Mucosa of descending colon (tissue), 3 donors: Measurements from ENCODE around the gene COBL. TPM values are rescaled to one million over a fixed set of nuclear protein-coding genes. Genes with fewer than 3 reads are reported as not detected.

Experiments used
- ATAC-seq: fragments of 200-7000 bp; cut with Tn5 transposase; one replicate; pipeline ENCODE4 v1.9.1; 2020; ENCODE audit warnings: mild to moderate bottlenecking, moderate library complexity
- DNase-seq, 3 donors: peaks; one replicate each; pipeline ENCODE4 v3.0.0-alpha.2; 2020
- H3K36me3 ChIP-seq: fragments of 200-600 bp; one replicate; pipeline ENCODE4 v1.8.0; 2021; ENCODE audit warnings: low read depth, mild to moderate bottlenecking
- H3K4me1 ChIP-seq: fragments of 200-600 bp; one replicate; pipeline ENCODE4 v1.8.0; 2021; ENCODE audit warnings: low read depth, mild to moderate bottlenecking
- H3K4me3 ChIP-seq: fragments of 200-600 bp; one replicate; pipeline ENCODE4 v1.8.0; 2021; ENCODE audit warnings: mild to moderate bottlenecking
- H3K9me3 ChIP-seq: fragments of 200-600 bp; one replicate; pipeline ENCODE4 v1.8.0; 2021; ENCODE audit warnings: mild to moderate bottlenecking
- CTCF ChIP-seq: fragments of 200-600 bp; IDR thresholded peaks from one replicate; pipeline ENCODE4 v1.8.0; 2022; ENCODE audit warnings: antibody characterized with exemption, mild to moderate bottlenecking
- intact Hi-C, 2 donors: fragments of 100-400 bp; cut with DNase I in 1 of 2; cut with micrococcal nuclease in 1 of 2; formaldehyde crosslinking; loops; one replicate each; pipeline versions ENCODE4 v1.11.0 to v1.11.1; 2022; cut with DNase I, micrococcal nuclease
- total RNA-seq, 3 donors: library from RNA; stranded (reverse); fragmentation: NEBNext Ultra II Directional in 2 of 3; extraction: Animal tissue kit (Norgen Biotek cat#: 25700) in 2 of 3; gene quantifications; one replicate each; pipeline versions ENCODE4 v1.2.1 to v1.2.4, GENCODE V29; 2021 to 2023
- donor health status: DM: no; HTN: no; CAD: no; lungs with moderate emphysema.
- donor health status: DM: no; HTN: no; CAD: no.
- donor health status: DM: no; HTN: yes; CAD: no.

COBL gene
- total RNA-seq, 3 donors from 2014 or later = 48.6 to 91.8 (median 56.6) TPM

- ATAC-seq (no peak), DNase-seq (no peak)
- Histone ChIP-seq H3K36me3 (no peaks in the 10 kb centered on the region), H3K9me3 (no peaks in the 10 kb centered on the region), H3K4me1 (no peaks in the 10 kb centered on the region), H3K4me3 (no peak overlapping the region)
- no peak for TF ChIP-seq CTCF
- intact Hi-C loops = no loop called here
Observed at GRCh38 chr7:51123322-51124019, 193.1 kb downstream of the COBL start.

GRCh38 chr7:51121931-51122425, 194.6 kb downstream of the COBL start:
- no peak overlapping the region for H3K4me3 ChIP-seq
- DNase-seq (no peak), ATAC-seq (no peak)
- no peaks in the 10 kb centered on the region for H3K36me3 ChIP-seq
- no peaks in the 10 kb centered on the region for H3K4me1 ChIP-seq
- intact Hi-C loops = no loop called here
- no peak for TF ChIP-seq CTCF
- H3K9me3 ChIP-seq = no peaks in the 10 kb centered on the region

- ATAC-seq (no peak), DNase-seq (no peak)
- Histone ChIP-seq H3K4me3 (no peak overlapping the region), H3K4me1 (no peaks in the 10 kb centered on the region), H3K9me3 (no peaks in the 10 kb centered on the region), H3K36me3 (no peaks in the 10 kb centered on the region)
- no peak for TF ChIP-seq CTCF
- intact Hi-C loops = no loop called here
Observed at GRCh38 chr7:51121036-51121790, 195.4 kb downstream of the COBL start.

GRCh38 chr7:51118628-51119027, 198.0 kb downstream of the COBL start:
- no peak for ATAC-seq
- no peak for TF ChIP-seq CTCF
- no peaks in the 10 kb centered on the region for H3K36me3 ChIP-seq

GRCh38 chr7:51114501-51114900, 202.1 kb downstream of the COBL start:
- no peak for ATAC-seq
- no peaks in the 10 kb centered on the region for H3K9me3 ChIP-seq

More at GRCh38 chr7:51118628-51119027, 198.0 kb downstream of the COBL start:
- Histone ChIP-seq H3K4me3 (no peak overlapping the region), H3K9me3 (no peaks in the 10 kb centered on the region), H3K4me1 (no peaks in the 10 kb centered on the region)
- DNase-seq = no peak
- intact Hi-C loops = no loop called here

More at GRCh38 chr7:51114501-51114900, 202.1 kb downstream of the COBL start:
- Histone ChIP-seq H3K36me3 (no peaks in the 10 kb centered on the region), H3K4me1 (no peaks in the 10 kb centered on the region), H3K4me3 (no peak overlapping the region)
- intact Hi-C loops = no loop called here
- DNase-seq = no peak
- no peak for TF ChIP-seq CTCF
